Bone marrow (tissue), 2 donors: ENCODE measurements around the gene SPSB1.
"Not testable (repeated sequence)": the region's sequence is repeated elsewhere in the genome, so short reads cannot be mapped to it uniquely, and the experiment has no call there.

Experiments used
- DNase-seq, 2 donors: peaks; one replicate each; lab custom pipeline; 2025; lab: John Stamatoyannopoulos, UW

Gene SPSB1

GRCh38 chr1:9366943-9367780 lies 74.5 kb downstream of the SPSB1 start:
- no peak for DNase-seq

DNA sequence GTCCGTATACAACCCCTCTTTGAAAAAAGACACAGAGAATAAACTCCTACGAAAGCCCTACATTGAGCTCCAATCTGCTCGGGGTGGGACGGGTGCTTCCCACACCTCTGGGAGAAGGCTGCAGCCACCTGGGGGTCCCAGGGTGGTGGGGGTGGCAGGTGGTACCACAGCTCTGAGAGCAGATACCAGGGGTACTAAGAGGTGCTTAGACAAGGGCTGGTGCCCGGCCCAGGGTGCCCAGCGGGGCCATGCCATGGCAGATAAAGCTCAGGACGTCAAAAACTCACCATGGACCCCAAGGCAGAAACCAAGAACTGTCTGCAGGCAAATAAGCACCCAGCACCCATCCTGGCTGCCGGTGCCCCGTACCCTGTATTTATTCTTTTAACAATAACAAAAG lies 75.1 kb downstream of the SPSB1 start:
- DNase-seq: no peak

- DNase-seq: no peak
These were observed 75.7 kb downstream of the SPSB1 start for GRCh38 chr1:9368356-9368755.

- DNase-seq: no peak
These were observed 77.5 kb downstream of the SPSB1 start for GRCh38 chr1:9369964-9370788.

- DNase-seq: no peak
These were observed 78.8 kb downstream of the SPSB1 start for GRCh38 chr1:9371391-9371935.

- no peak for DNase-seq
These were observed 79.3 kb downstream of the SPSB1 start for GRCh38 chr1:9371951-9372350.

GRCh38 chr1:9373619-9374018 lies 80.9 kb downstream of the SPSB1 start:
- DNase-seq: no peak

DNA sequence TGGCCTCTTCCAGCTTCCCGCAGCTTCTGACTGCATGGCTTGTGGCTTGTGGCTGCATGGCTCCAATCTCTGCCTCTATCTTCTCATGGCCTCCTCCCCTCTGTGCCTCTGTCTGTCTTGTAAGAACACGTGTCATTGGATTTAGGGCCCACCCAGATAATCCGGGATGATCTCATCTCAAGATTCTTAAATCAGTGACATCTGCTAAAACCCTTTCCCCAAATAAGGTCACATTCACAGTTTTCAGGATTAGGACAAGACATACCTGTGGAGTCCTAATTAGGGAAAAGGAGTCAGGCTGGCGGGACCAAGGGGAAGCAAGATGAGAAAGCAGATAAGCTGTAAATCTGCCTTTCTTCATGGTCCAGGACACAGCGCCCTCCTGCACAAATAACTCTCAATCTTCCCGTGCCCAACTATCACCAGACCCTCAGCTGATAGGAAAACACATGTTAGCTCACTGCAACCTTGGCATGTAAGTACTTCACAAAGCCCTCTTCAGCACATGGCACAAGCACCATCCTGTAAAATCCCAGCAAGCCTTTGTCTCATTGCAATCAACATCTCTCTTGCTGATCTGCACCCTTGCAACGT lies 82.2 kb downstream of the SPSB1 start:
- DNase-seq: no peak

GRCh38 chr1:9375912-9376311 lies 83.2 kb downstream of the SPSB1 start:
- no peak for DNase-seq

- DNase-seq: no peak
These were observed 83.7 kb downstream of the SPSB1 start for GRCh38 chr1:9376430-9376829.

- DNase-seq: no peak
These were observed 84.2 kb downstream of the SPSB1 start for GRCh38 chr1:9376886-9377333.

DNA sequence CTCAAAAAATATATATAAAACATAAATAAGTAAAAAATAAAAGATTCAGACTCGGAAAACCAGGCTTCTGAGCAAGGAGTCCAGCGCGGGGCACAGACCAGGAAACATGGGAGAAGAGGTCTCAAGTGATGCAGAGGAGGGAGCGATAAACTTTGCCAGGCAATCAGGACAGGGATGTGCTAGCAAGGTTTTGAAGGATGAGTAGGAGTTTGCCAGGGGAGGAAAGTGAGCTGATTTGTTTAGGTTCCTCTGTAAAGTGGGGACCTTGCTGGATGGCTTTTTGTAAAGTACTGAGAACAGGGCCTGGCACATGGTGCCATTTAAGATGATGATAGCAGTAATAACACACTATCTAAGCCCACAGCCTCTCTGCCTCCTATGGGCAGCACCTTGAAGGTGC lies 86.1 kb downstream of the SPSB1 start:
- no peak for DNase-seq

- no peak for DNase-seq
These were observed 88.0 kb downstream of the SPSB1 start for GRCh38 chr1:9380711-9381110.

DNA sequence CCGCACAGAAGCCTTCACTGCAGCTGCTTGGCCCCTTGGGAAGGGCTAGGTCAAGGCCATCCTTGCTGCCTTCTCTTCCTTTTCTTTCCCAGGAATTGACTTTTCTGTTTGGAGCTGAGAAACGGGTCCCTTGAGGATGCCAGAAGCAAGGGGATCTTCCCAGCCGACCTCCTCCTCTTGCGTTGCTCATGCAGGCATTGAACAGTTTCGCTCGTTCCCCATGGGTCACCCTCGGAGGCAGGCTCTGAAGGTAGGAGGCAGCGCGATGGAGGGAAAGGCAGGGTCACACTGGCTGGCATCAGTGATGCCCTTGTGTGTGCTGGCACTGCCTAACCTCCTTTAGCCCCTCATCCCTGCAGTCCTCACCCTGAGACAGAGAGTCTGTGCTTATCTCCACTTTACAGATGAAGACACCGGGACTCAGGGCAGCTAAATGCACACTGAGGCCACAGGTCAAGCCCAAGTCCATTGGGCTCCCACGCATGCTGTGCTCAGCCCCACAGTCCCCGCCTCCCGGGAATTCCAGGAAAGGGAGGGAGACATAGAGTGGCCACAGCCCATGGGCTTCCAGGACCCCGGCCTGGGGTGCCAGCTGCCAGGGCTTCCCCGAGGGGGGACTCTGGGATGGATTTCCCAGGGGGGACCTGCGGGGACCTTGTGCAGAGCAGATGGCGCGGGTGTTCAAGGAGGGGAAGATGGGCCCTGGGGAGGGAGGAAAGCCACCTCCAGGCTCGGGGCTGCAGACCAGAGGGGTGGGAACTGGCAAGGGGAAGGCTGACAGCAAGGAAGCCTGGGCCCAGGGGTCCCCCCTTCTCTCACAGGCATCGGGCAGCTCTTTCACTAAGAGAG lies 90.2 kb downstream of the SPSB1 start:
- no peak for DNase-seq

- DNase-seq: no peak
These were observed 91.4 kb downstream of the SPSB1 start for GRCh38 chr1:9384128-9384527.

DNA sequence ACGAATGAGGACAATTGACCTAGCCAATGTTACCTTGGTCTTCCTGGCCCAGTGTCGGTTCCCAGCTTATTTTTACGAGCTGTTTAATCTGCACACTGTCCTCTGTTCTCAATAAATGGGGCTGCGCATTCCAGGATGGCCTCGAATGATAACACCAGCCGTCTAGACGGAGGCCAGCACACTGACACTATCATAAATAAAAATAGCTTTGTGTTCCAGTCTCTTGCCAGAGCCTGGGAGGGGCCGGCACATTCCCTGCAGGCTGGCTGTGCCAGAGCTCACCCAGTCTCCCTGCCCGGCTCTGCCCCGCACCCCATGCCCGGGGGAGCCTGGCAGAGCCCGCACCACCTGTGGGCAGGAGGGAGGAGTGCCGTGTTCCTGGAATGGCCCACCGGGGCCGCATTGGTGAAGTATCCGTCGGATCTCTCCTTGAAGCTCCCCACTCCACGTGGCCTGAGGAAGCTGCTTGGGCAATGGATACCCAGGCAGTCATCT lies 92.1 kb downstream of the SPSB1 start:
- DNase-seq: no peak

DNA sequence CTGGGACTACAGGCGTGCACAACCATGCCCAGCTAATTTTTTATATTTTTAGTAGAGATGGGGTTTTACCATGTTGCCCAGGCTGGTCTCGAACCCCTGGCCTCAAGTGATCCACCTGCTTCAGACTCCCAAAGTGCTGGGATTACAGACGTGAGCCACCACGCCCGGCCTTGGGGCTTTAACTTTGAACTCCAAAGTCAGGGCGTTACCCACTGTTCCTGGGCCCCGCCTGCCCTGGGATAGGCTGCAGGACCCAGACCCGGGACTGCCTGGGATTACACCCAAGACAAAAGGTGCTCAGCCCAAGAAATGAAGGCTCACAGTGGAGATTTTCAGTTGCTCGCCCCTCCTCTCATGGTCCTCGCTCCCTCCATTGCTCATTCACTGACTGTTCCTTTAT lies 92.7 kb downstream of the SPSB1 start:
- not testable (repeated sequence) for DNase-seq

GRCh38 chr1:9385801-9386573 lies 93.3 kb downstream of the SPSB1 start:
- no peak for DNase-seq

GRCh38 chr1:9388335-9389180 lies 95.9 kb downstream of the SPSB1 start:
- no peak for DNase-seq

- DNase-seq: no peak
These were observed 97.3 kb downstream of the SPSB1 start for GRCh38 chr1:9389968-9390367.
